ENCODE measurements around the gene UBE2I.

The UBE2I gene

GRCh38 chr16:1344499-1344898 lies 35.1 kb downstream of the UBE2I start:
- FAIRE-seq = no peak

DNA sequence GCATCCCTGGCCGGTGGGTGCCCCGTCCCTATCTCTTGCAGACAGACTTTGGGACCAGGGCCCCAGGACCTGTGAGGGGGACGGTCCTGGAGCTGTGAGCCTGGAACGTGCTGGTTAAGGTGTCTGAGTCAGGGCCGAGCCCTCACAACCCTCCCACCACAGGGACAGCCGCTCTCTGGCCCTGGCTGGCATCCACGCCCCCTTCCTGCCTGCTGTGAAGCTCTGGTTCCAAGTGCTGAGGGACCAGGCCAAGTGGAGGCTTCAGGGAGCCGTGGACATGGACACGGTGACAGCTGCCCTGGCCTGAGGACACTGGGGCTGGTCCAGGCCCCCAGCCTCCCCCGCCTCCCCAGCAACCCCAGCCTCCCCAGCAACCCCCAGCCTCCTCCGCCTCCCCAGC lies 35.7 kb downstream of the UBE2I start:
- FAIRE-seq = no peak

- no peak for FAIRE-seq
Observed at GRCh38 chr16:1345651-1346421, 36.4 kb downstream of the UBE2I start.

GRCh38 chr16:1346422-1347285 lies 37.2 kb downstream of the UBE2I start:
- no peak for FAIRE-seq

- no peak for FAIRE-seq
Observed at GRCh38 chr16:1347286-1347855, 37.9 kb downstream of the UBE2I start.

GRCh38 chr16:1347962-1348361 lies 38.5 kb downstream of the UBE2I start:
- FAIRE-seq = no peak

DNA sequence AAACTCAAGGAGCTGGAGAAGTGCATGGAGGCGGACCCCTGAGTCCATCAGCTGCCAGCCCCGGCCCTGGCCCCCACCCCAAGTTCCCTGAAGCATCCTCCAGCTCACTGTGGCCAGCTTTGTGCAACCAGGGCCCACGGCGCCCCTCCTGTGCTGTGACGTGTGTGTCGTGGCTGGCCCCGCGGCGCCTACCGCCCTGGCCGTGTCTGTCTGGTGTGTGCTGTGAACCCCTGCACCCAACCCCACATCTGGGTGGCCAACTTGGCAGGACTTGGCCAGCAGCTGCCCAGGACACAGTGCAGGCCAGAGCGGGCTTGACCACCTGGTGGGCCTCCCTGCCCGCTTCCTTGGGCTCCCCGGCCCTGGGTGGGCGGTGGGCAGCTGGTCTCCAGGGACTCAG lies 39.0 kb downstream of the UBE2I start:
- no peak for FAIRE-seq

GRCh38 chr16:1348926-1349325 lies 39.5 kb downstream of the UBE2I start:
- no peak for FAIRE-seq

- FAIRE-seq = no peak
Observed at GRCh38 chr16:1349351-1349750, 39.9 kb downstream of the UBE2I start.

DNA sequence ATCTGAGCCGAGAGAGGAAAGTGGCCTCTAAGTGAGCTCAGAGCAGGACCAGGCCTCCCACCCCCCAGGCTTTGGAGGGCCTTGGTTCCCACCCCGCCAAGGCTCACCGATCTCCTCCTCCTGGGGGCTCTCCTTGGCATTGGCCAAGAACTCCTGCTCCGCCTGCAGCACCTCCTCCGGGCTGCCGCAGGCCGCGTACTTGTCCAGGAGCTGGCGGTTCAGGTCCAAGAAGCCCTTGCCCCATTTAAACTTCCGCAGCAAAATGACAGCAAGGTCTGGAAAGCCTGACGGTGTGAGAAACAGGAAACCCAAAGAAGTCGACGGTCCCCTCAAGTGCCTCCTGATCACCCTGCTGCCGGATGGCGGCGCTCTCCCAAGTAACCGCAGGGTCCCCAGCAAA lies 40.5 kb downstream of the UBE2I start:
- FAIRE-seq = no peak

- no peak for FAIRE-seq
Observed at GRCh38 chr16:1350691-1351090, 41.3 kb downstream of the UBE2I start.

GRCh38 chr16:1351215-1351581 lies 41.8 kb downstream of the UBE2I start:
- no peak for FAIRE-seq

GRCh38 chr16:1351582-1352362 lies 42.3 kb downstream of the UBE2I start, which contains the start of the genes GNPTG and TSR3:
TSS of gene GNPTG (plus strand) at chr16:1351931. CDS start at chr16:1351966, 35 bp downstream.
TSS of gene TSR3 (minus strand) at chr16:1351878. CDS start at chr16:1351804, 74 bp downstream.
- no peak for FAIRE-seq

DNA sequence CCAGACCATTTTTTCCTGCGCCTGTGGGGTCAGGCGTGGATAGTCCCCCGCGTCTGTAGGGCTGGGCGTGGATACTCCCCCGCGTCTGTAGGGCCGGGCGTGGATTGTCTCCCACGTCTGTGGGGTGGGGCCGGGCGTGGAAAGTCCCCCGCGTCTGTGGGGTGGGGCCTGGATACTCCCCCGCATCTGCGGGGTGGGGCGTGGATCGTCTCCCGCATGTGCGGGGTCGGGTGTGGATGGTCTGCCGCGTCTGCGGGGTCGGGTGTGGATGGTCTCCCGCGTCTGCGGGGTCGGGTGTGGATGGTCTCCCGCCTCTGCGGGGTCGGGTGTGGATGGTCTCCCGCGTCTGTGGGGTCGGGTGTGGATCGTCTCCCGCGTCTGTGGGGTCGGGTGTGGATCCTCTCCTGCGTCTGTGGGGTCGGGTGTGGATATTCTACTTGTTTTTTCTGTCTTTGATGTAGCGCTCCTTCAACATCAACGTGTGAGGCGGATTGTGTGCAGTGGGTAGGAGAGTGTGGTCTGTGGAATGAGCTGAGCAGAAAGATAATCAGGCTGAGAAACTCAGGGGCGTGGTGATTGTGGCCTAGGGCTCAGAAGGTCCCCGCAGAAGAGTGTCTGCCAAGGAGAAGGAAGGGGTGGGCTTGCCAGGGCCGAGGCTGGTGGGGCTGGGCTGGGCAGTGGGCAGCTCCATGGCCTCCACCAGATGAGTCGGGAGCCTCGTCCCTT lies 45.5 kb downstream of the UBE2I start:
- no peak for FAIRE-seq

- FAIRE-seq = no peak
Observed at GRCh38 chr16:1355591-1355990, 46.2 kb downstream of the UBE2I start.

- no peak for FAIRE-seq
Observed at GRCh38 chr16:1356061-1356900, 46.8 kb downstream of the UBE2I start.

DNA sequence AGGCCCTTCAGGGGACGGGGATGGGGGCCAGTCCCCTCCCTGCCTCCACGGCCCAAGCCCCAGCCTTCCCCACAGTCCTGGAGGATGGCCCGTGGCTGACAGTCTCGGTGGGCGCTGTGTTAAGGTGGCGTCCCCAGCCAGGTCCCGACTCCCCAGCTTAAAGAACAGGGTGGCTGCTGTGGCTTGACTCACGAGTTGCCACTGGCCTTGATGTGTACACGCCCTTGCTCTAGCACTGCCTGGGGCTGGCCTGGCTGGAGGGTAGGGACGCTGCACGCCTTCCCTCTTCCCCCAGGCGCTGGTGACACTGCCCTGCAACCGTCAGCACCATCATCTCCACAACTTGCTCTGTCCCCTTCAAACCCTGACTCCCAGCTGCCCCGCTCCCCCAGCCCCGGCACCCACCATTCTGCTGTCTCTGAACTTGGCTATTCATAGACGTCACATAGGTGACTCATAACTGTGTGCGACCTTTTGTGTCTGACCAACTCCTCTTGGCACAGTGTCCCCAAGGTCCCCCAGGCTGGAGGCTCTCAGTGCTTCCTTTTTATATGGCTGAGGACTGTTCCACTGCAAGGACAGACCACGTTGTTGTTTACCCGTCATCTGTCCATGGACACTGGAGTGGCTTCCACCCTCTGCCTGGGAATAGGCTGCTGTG lies 48.6 kb downstream of the UBE2I start:
- no peak for FAIRE-seq

DNA sequence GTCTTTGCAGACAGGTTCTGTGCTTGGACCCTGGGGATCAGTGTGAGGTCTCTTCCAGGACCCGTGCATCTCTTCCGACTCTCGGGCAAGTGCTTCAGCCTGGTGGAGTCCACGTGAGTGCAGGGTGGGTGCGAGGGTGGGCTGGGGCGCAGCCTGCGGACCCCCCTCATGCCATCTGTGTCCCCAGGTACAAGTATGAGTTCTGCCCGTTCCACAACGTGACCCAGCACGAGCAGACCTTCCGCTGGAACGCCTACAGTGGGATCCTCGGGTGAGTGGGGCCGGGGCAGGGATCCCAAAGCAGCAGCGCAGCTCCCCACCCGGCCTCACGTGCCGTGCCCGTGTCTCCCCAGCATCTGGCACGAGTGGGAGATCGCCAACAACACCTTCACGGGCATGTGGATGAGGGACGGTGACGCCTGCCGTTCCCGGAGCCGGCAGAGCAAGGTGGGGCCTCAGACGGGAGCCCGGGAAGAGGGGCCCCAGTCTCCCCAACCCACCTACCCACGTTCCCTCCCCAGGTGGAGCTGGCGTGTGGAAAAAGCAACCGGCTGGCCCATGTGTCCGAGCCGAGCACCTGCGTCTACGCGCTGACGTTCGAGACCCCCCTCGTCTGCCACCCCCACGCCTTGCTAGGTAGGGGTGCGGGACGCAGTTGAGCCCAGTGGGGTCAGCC lies 52.4 kb downstream of the UBE2I start:
- FAIRE-seq = no peak

GRCh38 chr16:1362807-1363206 lies 53.4 kb downstream of the UBE2I start:
- FAIRE-seq = no peak

DNA sequence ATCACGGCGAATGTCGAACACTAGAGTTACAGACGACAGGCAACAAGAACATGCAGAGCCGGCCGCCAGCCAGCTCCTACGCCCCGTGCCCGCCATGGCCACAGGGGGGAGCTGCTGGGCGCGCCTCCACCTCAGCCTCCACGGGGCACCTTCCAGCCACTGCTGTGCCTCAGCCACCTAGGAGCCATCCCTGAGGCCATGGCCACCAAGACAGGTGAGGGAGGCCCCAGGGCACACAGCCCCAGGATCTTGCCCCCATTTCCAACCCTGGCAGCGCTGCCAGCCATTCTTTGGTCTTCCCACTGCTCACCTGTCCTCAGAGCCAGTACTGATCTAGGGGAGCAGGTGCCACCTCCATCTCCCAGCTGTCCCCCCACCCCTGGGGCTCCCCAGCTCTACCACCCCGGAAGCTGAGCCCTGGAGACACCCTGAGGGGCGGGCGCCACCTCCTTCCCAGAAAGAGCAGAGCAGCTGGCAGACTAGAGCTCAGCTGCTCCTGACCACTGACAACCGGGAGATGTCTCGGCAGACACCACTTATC lies 54.1 kb downstream of the UBE2I start:
- no peak for FAIRE-seq
